NCI-H1930 (cell line): ENCODE results near the gene LCLAT1.
A peak's percentile ranks its signal among the peaks of the same experiment; 100 is the strongest.

Experiments used
- DNase-seq, 2 experiments: peaks; one replicate each; lab custom pipeline; 2025; lab: John Stamatoyannopoulos, UW

LCLAT1 gene

GRCh38 chr2:30447149-30448045 lies at the start of gene LCLAT1:
Gene LCLAT1, plus strand, starts transcription at chr2:30447246. Its CDS starts 78,345 bp downstream, at chr2:30525591.
- peak; percentile 57 to 79 for DNase-seq

GRCh38 chr2:30398084-30398873 lies 48.8 kb upstream of the LCLAT1 start:
- DNase-seq, result no peak

- DNase-seq, result no peak
These were observed 46.7 kb upstream of the LCLAT1 start for GRCh38 chr2:30400151-30400954.

- no peak for DNase-seq
These were observed 44.4 kb upstream of the LCLAT1 start for GRCh38 chr2:30402441-30403182.

- no peak for DNase-seq
These were observed 43.3 kb upstream of the LCLAT1 start for GRCh38 chr2:30403592-30404312.

- DNase-seq, result no peak
These were observed 42.5 kb upstream of the LCLAT1 start for GRCh38 chr2:30404319-30405259.

GRCh38 chr2:30405260-30405605 lies 41.8 kb upstream of the LCLAT1 start:
- no peak for DNase-seq

- DNase-seq, result no peak
These were observed 40.2 kb upstream of the LCLAT1 start for GRCh38 chr2:30406853-30407252.

- no peak for DNase-seq
These were observed 38.1 kb upstream of the LCLAT1 start for GRCh38 chr2:30408961-30409387.

- DNase-seq, result no peak
These were observed 36.8 kb upstream of the LCLAT1 start for GRCh38 chr2:30410217-30410616.

- no peak for DNase-seq
These were observed 34.9 kb upstream of the LCLAT1 start for GRCh38 chr2:30412047-30412683.

GRCh38 chr2:30412684-30413570 lies 34.1 kb upstream of the LCLAT1 start:
- no peak for DNase-seq

GRCh38 chr2:30414961-30415360 lies 32.1 kb upstream of the LCLAT1 start:
- DNase-seq, result no peak

- no peak for DNase-seq
These were observed 29.8 kb upstream of the LCLAT1 start for GRCh38 chr2:30417253-30417652.

GRCh38 chr2:30421026-30421603 lies 25.9 kb upstream of the LCLAT1 start:
- DNase-seq, result no peak

GRCh38 chr2:30421604-30422443 lies 25.2 kb upstream of the LCLAT1 start:
- DNase-seq, result peak in 1 of 2 experiments; percentile 23
